Measurements from ENCODE around the gene WNT3.
"Not testable (repeated sequence)": the region's sequence is repeated elsewhere in the genome, so short reads cannot be mapped to it uniquely, and the experiment has no call there.

The WNT3 gene

GRCh38 chr17:46785696-46786095 is 32.8 kb downstream of the WNT3 start:
- no peak for DNase-seq (ENCODE audit: low spot score)

- no peak for DNase-seq (ENCODE audit: low spot score)
These were observed 35.4 kb downstream of the WNT3 start for GRCh38 chr17:46783031-46783593.

- DNase-seq (ENCODE audit: low spot score), result no peak
These were observed 36.1 kb downstream of the WNT3 start for GRCh38 chr17:46782250-46782953.

- no peak for DNase-seq (ENCODE audit: low spot score)
These were observed 38.5 kb downstream of the WNT3 start for GRCh38 chr17:46780003-46780373.

GRCh38 chr17:46777943-46778915 is 40.3 kb downstream of the WNT3 start:
- no peak for DNase-seq (ENCODE audit: low spot score)

GRCh38 chr17:46776298-46777005 is 42.0 kb downstream of the WNT3 start:
- no peak for DNase-seq (ENCODE audit: low spot score)

- DNase-seq (ENCODE audit: low spot score), result no peak
These were observed 44.3 kb downstream of the WNT3 start for GRCh38 chr17:46774108-46774737.

GRCh38 chr17:46773676-46774075 is 44.8 kb downstream of the WNT3 start:
- no peak for DNase-seq (ENCODE audit: low spot score)

- DNase-seq (ENCODE audit: low spot score), result no peak
These were observed 45.3 kb downstream of the WNT3 start for GRCh38 chr17:46773221-46773605.

GRCh38 chr17:46772475-46773220 is 45.8 kb downstream of the WNT3 start:
- no peak for DNase-seq (ENCODE audit: low spot score)

- no peak for DNase-seq (ENCODE audit: low spot score)
These were observed 46.7 kb downstream of the WNT3 start for GRCh38 chr17:46771561-46772474.

- peak; percentile 48 for DNase-seq (ENCODE audit: low spot score)
These were observed 47.5 kb downstream of the WNT3 start for GRCh38 chr17:46770818-46771560.

- no peak for DNase-seq (ENCODE audit: low spot score)
These were observed 48.1 kb downstream of the WNT3 start for GRCh38 chr17:46770439-46770817.

- DNase-seq (ENCODE audit: low spot score), result peak; percentile 29
These were observed 48.7 kb downstream of the WNT3 start for GRCh38 chr17:46769531-46770438.

- not testable (repeated sequence) for DNase-seq (ENCODE audit: low spot score)
These were observed 49.6 kb downstream of the WNT3 start for GRCh38 chr17:46768896-46769295.

- no peak for DNase-seq (ENCODE audit: low spot score)
These were observed 50.0 kb downstream of the WNT3 start for GRCh38 chr17:46768540-46768870.

GRCh38 chr17:46766493-46767491 is 51.7 kb downstream of the WNT3 start:
- no peak for DNase-seq (ENCODE audit: low spot score)

Measured in AG08395 (cell line).